A673 (cell line): ENCODE data around the gene GNAI2. TPM values are rescaled to one million over a fixed set of nuclear protein-coding genes. Genes with fewer than 3 reads are reported as not detected.

Source experiments
- BruUV-seq: library from RNA; stranded (reverse); fragments of 400-500 nt; replicated peaks from 2 replicates; lab custom pipeline; 2021; lab: Mats Ljungman, UMichigan
- CTCF ChIA-PET: fragments of 300-600 bp; sonication (Branson Sonifier 250); formaldehyde crosslinking; loops from one replicate; lab custom pipeline; 2022; ENCODE audit warnings: antibody characterized with exemption; lab: Charles Lee
- POLR2A ChIA-PET: fragments of 300-600 bp; sonication (Branson Sonifier 250); formaldehyde crosslinking; loops from one replicate; lab custom pipeline; 2022; ENCODE audit warnings: antibody characterized with exemption; ENCODE audit not compliant: low non-redundant PET; lab: Charles Lee
- DNase-seq: peaks from one replicate; pipeline ENCODE4 v3.0.0-alpha.2; 2015; ENCODE audit warnings: low spot score
- H3K27ac ChIP-seq: fragments of 200-600 bp; sonication (generic); 2 replicates; pipeline ENCODE4 v1.5.1; 2016; ENCODE audit warnings: mixed run types, low read depth, mild to moderate bottlenecking, mixed read lengths, antibody characterized with exemption, low read length; ENCODE audit not compliant: poor library complexity, severe bottlenecking
- H3K27me3 ChIP-seq: fragments of 200-600 bp; sonication (generic); replicated peaks from 2 replicates; pipeline ENCODE4 v1.6.1; 2017; ENCODE audit warnings: mixed run types, low read depth, mild to moderate bottlenecking, mixed read lengths, antibody characterized with exemption, low read length; ENCODE audit not compliant: insufficient read depth, poor library complexity
- H3K36me3 ChIP-seq: fragments of 200-600 bp; sonication (generic); 2 replicates; pipeline ENCODE4 v1.6.1; 2016; ENCODE audit warnings: mixed run types, mild to moderate bottlenecking, mixed read lengths, antibody characterized with exemption, low read length; ENCODE audit not compliant: insufficient read depth, poor library complexity, severe bottlenecking
- H3K4me1 ChIP-seq: fragments of 200-600 bp; sonication (generic); 2 replicates; pipeline ENCODE4 v1.6.1; 2017; ENCODE audit warnings: mixed run types, mild to moderate bottlenecking, mixed read lengths, antibody characterized with exemption, low read length; ENCODE audit not compliant: insufficient read depth, poor library complexity, severe bottlenecking
- H3K4me3 ChIP-seq: fragments of 200-600 bp; sonication (generic); 2 replicates; pipeline ENCODE4 v1.5.1; 2016; ENCODE audit warnings: low read depth, mixed run types, mild to moderate bottlenecking, mixed read lengths, low read length; ENCODE audit not compliant: poor library complexity, severe bottlenecking
- H3K9me3 ChIP-seq: fragments of 200-600 bp; sonication (generic); 2 replicates; pipeline ENCODE4 v1.6.1; 2016; ENCODE audit warnings: mixed run types, low read depth, mild to moderate bottlenecking, mixed read lengths, antibody characterized with exemption, low read length; ENCODE audit not compliant: poor library complexity, severe bottlenecking
- EZH2 ChIP-seq: fragments of 200-600 bp; sonication (generic); IDR thresholded peaks from 2 replicates; pipeline ENCODE4 v1.6.1; 2017; ENCODE audit warnings: borderline replicate concordance, low read depth, mild to moderate bottlenecking, mixed read lengths, antibody characterized with exemption, low read length; ENCODE audit not compliant: poor library complexity, severe bottlenecking
- intact Hi-C: fragments of 100-400 bp; cut with micrococcal nuclease; formaldehyde crosslinking; loops from one replicate; pipeline ENCODE4 v1.10.0; 2022; ENCODE audit not compliant: unreplicated experiment
- total RNA-seq: library from RNA; stranded (reverse); gene quantifications from 2 replicates; pipeline ENCODE4 v1.2.3, GENCODE V29; 2021
- TF ChIP-seq, protein P1 (sequence below): fragments of 300-800, 200-600 bp; sonication (generic); conservative IDR thresholded peaks from 2 replicates; pipeline ENCODE4 v1.5.1; 2017; ENCODE audit warnings: low read depth, mild to moderate bottlenecking, antibody characterized with exemption, low read length, moderate library complexity, mixed read lengths

GNAI2 gene
- total RNA-seq, 1 experiment from 2014 or later, result 115 TPM

DNA sequence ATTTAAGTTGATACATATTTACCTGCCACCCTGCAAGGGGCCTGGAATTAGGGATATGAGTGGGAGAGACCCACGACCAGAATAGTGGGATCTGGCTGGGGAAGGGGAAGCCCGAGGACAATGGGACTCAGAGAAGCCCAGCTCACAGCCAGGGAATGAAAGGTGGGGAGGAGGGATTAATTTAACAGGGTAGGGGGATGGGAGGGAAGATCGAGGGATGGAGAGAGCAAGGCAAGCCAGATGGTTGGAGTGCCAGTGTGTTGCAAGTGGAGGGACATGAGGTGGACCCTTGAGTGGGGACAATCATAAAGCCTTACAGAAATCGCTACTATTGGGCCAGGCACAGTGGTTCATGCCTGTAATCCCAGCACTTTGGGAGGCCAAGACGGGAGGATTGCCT is 4.4 kb upstream of the GNAI2 start:
- intact Hi-C loops, result no loop called here
- DNase-seq, result no peak
- Histone ChIP-seq H3K9me3 (no peaks in the 10 kb centered on the region), H3K36me3 (no peaks in the 10 kb centered on the region), H3K4me1 (peaks cover 8% of the 10 kb centered on the region), H3K27ac (no peak overlapping the region), H3K4me3 (no peak overlapping the region), H3K27me3 (no peaks in the 10 kb centered on the region)
- ChIA-PET POLR2A (no interaction called here), CTCF (interaction anchor here (1.0 kb wide), 1 partner anchor 28 kb away, joined by 3 read pairs; no protein-coding TSS in a partner anchor)
- no TSS peak for BruUV-seq
- no peak for TF ChIP-seq EZH2
- TF ChIP-seq, protein P1, sequence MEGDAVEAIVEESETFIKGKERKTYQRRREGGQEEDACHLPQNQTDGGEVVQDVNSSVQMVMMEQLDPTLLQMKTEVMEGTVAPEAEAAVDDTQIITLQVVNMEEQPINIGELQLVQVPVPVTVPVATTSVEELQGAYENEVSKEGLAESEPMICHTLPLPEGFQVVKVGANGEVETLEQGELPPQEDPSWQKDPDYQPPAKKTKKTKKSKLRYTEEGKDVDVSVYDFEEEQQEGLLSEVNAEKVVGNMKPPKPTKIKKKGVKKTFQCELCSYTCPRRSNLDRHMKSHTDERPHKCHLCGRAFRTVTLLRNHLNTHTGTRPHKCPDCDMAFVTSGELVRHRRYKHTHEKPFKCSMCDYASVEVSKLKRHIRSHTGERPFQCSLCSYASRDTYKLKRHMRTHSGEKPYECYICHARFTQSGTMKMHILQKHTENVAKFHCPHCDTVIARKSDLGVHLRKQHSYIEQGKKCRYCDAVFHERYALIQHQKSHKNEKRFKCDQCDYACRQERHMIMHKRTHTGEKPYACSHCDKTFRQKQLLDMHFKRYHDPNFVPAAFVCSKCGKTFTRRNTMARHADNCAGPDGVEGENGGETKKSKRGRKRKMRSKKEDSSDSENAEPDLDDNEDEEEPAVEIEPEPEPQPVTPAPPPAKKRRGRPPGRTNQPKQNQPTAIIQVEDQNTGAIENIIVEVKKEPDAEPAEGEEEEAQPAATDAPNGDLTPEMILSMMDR, result no peak

DNA sequence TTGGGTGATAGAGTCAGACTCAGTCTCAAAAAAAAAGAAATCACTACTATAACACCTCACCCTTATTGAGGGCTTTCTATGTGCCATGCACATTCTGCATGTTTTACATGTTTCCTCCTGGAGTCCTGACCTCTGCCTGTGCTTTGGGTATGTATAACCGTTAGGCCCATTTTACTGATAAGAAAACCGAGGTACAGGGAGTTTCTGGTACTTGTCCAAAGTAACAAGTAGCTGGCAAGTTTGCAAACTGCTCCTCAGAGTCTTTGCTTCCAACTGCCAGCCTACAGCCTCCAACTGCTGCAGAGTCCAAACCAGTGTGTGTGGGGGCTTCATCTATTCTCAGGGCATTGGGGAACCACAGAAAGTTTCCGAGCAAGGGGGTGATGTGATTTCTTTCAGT is 3.7 kb upstream of the GNAI2 start:
- no peak for DNase-seq
- TF ChIP-seq, protein P1, result no peak
- no peak for TF ChIP-seq EZH2
- ChIA-PET POLR2A (no interaction called here), CTCF (no interaction called here)
- no peaks in the 10 kb centered on the region for H3K36me3 ChIP-seq
- H3K27ac ChIP-seq, result no peak overlapping the region
- H3K4me3 ChIP-seq, result no peak overlapping the region
- no TSS peak for BruUV-seq
- intact Hi-C loops, result no loop called here
- no peaks in the 10 kb centered on the region for H3K27me3 ChIP-seq
- no peaks in the 10 kb centered on the region for H3K9me3 ChIP-seq
- peaks cover 8% of the 10 kb centered on the region for H3K4me1 ChIP-seq

DNA sequence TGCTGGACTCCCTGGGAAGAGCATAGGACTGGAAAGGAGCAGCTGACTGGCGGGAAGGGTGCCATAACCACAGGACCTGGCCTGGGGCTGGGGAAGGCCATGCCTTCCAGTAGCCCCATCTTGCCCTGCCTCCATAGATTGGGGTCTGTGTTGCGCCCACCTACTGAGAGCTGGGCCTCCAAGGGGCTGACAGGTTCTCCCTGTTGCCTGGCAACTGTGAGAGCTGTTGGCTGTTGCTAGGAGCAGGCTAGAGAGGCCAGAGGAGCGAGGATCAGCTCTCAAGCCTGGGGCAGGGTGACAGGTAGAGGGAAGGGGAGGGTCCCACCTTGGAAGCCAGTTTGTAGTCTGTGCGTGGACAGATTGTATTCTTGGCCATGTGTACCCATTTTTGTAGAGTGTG is 2.8 kb upstream of the GNAI2 start:
- Histone ChIP-seq H3K27ac (no peak overlapping the region), H3K27me3 (no peaks in the 10 kb centered on the region)
- CTCF ChIA-PET, result interaction anchor here (0.6 kb wide), 2 partner anchors 26 to 1922 kb away, joined by 3 read pairs; no protein-coding TSS in a partner anchor

More for the DNA sequence above, 2.8 kb upstream of the GNAI2 start:
- Histone ChIP-seq H3K36me3 (no peaks in the 10 kb centered on the region), H3K4me3 (no peak overlapping the region), H3K4me1 (peaks cover 7% of the 10 kb centered on the region), H3K9me3 (no peaks in the 10 kb centered on the region)
- no peak for DNase-seq
- POLR2A ChIA-PET, result no interaction called here
- BruUV-seq, result no TSS peak
- no peak for TF ChIP-seq EZH2
- TF ChIP-seq, protein P1, result no peak
- intact Hi-C loops, result no loop called here
